ENCODE measurements around the gene IL17B.

IL17B gene

GRCh38 chr5:149379177-149379761 lies at the start of gene IL17B:
IL17B (minus strand) TSS chr5:149379292; CDS start chr5:149379225, 67 bp downstream.
- no peak for DNase-seq (ENCODE audit: low read depth, low spot score)

- no peak for DNase-seq (ENCODE audit: low read depth, low spot score)
Observed at GRCh38 chr5:149428032-149428431, 48.9 kb upstream of the IL17B start.

DNA sequence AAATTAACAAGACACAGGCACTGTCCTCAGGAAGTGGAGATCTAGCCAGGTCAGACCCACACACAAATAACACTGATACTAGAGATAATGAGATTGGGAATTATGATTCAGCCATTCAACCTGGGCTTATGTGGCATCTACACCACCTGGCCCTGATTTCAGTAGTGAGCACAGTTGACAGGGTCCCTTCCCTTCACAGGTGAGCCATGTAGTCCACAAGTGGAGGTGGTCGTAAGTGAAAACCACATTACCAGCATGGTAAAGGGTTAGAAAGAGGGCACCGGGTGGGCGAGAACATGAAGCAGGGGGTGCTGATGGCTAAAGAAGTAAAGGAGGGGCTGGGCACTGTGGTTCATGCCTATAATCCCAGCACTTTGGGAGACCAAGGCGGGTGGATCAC lies 48.3 kb upstream of the IL17B start:
- DNase-seq (ENCODE audit: low read depth, low spot score): no peak

DNA sequence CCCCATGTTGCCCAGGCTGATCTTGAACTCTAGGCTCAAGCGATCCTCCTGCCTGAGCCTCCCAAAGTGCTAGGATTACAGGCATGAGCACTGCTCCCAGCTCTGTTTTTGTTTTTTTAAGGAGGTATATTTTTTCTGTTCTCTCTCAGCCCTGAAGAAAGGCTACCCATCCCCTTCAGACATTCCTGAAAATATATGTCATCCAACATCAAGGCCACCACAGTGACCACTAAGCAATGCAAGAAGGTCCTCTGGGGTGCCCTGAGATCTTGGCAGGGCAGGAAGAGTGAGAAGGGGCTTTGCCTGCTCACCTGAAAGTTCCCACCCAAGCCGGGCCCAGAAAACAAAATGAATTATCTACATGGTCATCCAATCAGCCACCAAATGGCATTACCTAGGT lies 47.8 kb upstream of the IL17B start:
- no peak for DNase-seq (ENCODE audit: low read depth, low spot score)

- DNase-seq (ENCODE audit: low read depth, low spot score): no peak
Observed at GRCh38 chr5:149425729-149426128, 46.6 kb upstream of the IL17B start.

- no peak for DNase-seq (ENCODE audit: low read depth, low spot score)
Observed at GRCh38 chr5:149424371-149425315, 45.6 kb upstream of the IL17B start.

GRCh38 chr5:149423794-149424268 lies 44.7 kb upstream of the IL17B start:
- DNase-seq (ENCODE audit: low read depth, low spot score): no peak

GRCh38 chr5:149423049-149423793 lies 44.1 kb upstream of the IL17B start:
- no peak for DNase-seq (ENCODE audit: low read depth, low spot score)

DNA sequence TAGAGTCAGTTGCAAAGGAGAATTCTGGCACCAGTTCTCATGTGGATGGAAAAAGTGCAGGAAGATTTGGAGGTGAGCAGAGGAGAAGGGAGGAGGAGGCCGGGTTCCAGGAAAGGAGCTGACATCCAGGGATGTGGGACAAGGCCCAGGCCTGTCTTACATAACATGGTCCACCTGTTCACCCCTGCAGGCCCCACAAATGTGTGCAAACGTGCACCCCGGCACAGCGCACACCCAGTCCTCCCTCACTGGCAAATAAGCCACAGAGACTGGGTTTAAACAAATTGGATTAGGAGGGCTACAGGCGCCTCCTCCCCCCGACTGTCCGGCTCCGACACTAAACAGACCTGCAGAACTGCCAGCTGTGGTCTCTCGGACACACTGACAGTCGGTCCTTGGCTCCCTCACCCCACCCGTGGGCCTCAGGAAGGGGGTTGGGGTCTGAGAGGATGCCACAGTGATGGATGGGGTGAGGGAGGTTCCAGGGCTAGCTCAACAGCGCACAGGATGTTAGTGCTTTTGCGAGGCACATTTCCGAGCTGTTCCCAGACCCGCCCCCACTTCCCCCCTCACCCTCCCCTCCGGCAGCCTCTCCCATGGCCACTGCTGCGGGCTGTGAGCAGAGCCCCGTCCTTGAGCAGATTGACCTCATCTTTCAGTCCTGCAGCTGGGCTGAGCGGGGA lies 43.4 kb upstream of the IL17B start:
- DNase-seq (ENCODE audit: low read depth, low spot score): no peak

- DNase-seq (ENCODE audit: low read depth, low spot score): no peak
Observed at GRCh38 chr5:149421834-149422233, 42.7 kb upstream of the IL17B start.

GRCh38 chr5:149421372-149421685 lies 42.2 kb upstream of the IL17B start:
- DNase-seq (ENCODE audit: low read depth, low spot score): no peak

GRCh38 chr5:149420545-149421371 lies 41.7 kb upstream of the IL17B start:
- no peak for DNase-seq (ENCODE audit: low read depth, low spot score)

DNA sequence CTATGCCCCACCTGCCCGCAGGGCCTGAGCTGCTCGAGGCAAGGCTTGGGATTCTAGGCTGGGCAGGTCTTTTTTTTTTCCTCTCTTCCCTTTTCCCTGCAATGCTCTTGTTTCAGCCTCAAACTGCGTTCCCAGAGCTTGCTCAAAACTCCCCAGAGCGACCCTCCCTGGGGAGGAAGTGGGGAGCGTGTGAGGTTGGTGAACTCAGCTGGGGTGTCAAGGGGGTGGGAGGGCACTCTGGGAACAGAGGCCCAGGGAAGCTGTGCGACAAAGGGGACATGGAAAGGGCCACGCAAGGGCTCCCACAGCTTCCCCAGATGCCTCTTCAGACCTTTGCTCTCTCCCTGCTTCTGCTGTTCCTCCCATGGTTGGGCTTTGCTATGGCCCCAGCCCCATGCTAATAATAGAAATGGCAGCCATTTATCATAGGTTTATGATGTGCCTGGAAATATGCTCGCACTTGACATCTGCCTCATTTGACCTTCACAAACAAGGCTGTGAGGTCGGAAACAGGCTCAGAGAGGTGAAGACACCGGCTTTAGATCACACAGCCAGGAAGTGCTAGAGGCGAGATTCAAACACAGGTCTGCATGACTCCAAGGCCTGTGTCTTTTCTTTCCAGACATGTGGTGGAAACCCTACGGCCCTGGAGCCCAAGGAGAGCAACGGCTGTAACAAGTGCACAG lies 40.9 kb upstream of the IL17B start:
- DNase-seq (ENCODE audit: low read depth, low spot score): no peak

- no peak for DNase-seq (ENCODE audit: low read depth, low spot score)
Observed at GRCh38 chr5:149419532-149419858, 40.4 kb upstream of the IL17B start.

- no peak for DNase-seq (ENCODE audit: low read depth, low spot score)
Observed at GRCh38 chr5:149418910-149419531, 39.9 kb upstream of the IL17B start.

DNA sequence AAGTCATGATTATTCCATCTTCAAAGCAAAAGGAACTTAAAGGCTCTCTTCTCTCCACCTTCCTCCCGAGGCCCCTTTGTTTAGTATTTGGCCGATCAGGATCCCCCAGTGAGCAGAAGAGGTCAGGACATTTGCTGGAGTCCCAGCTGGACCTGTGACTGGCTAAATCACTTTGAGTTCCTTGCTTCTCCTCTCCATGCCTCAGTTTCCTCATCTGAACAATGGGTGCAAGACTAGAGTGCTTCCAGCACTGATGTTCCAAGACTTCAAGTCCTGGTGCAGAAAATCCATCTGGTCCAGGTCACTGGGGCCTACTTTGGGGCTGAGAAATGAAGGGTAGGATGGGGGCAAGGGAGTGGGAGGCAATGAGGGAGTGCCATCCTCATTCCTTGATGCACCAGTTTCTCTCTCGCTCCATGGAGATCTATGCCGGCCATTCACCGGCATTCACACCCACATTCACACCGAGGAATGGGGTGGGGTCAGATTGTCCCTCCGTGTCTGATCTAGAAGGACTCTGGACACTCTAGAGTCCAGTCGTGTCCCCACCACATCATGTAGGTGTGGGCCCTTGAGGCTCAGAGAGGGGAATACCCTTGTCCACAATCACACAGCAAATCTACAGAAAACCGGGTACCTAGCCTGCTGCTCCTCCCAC lies 38.7 kb upstream of the IL17B start:
- DNase-seq (ENCODE audit: low read depth, low spot score): no peak

DNA sequence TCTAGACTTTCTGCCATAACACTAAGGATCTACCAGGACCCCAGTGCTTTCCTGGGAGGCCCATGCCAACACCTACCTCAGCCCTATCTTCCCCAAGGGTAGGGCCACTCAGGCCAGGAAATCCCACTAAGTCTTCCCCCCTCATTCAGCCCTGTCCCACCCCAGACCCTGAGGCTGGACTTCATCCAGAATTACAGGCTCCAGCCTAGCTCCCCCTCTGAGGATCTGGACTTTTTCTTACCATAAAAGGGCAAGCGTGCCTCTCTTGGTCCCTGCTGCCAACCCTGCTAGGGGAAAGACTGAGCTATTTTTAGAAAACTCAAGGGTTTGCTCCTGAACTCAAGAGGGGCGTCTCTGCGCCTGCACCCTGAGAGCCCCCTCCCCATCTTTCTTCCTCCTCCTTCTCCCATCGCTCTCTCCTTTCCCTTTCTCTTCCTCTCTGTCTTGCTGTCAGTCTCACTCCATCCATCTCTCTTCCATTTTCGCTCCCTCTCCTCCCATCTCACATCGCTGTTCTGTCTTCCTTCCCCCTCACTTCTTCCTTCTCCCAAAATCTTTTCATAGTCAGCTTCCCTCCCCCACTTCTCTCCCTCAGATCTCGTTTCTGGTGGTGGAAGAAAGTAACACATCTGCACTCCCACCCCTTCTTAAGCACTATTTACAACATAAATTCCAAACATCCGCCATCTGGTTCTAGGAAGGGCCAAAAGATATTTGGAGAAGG lies 38.1 kb upstream of the IL17B start:
- DNase-seq (ENCODE audit: low read depth, low spot score): no peak

DNA sequence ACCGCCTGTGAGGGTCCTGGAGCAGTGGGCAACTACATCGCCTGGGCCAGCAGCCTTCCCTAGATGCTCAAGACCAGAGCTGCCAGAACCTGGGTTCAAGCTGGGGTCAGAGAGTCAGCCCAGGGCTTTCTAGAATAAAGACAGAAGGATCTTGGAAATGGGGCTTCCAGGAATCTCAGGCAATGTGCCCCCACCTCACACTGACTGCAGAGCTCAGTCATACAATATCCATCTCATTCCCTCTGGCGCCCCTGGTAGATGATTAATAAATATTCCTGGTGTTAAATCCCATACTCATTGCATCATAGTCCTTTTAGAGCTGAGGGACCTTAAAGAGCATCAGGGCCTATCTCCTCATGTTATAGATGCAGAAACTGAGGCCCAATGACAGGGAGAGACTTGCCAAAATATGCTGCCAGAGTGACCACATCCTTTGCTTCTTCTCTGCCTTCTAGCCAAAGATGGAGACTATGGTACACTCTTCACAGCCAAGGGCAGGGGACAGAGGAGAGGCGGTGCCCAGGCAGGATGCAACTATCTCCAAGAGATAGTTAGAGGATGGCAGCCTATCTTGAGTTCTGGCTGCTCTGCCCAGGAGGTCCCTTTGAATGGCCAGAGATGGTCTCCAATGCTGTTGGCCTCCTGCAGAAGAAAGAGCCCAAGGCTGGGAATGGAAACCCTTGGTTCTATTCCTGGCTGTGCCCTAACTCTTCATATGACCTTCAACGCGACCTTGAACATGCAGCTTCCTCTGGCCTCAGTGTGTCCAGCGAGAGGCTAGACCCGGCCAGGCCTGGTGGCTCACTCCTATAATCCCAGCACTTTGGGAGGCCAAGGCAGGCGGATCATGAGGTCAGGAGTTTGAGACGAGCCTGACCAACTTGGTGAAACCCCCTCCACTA lies 36.2 kb upstream of the IL17B start:
- no peak for DNase-seq (ENCODE audit: low read depth, low spot score)
